Pancreas (tissue), 10 donors: ENCODE results near the gene GPX2. TPM values are rescaled to one million over a fixed set of nuclear protein-coding genes. Genes with fewer than 3 reads are reported as not detected.

Experiments used
- ATAC-seq, 4 donors: fragments of 200-7000 bp; cut with Tn5 transposase; one replicate each; pipeline versions ENCODE4 v1.8.0 to v1.9.1; 2020; ENCODE audit warnings: mild to moderate bottlenecking in 4 of 4, moderate library complexity in 4 of 4
- DNase-seq, 6 donors: peaks; one replicate each; pipeline ENCODE4 v3.0.0-alpha.2; 2020
- FAIRE-seq: peaks from 2 replicates; lab custom pipeline; 2012; peaks lifted over from hg19 to GRCh38; lab: Jason Lieb, UNC
- H3K27ac ChIP-seq, 4 donors: fragments of 200-600 bp; sonication (generic); 1 replicate in 3 of 4; 2 replicates in 1 of 4; pipeline versions ENCODE4 v1.5.0 to v1.8.0; 2020
- H3K27me3 ChIP-seq, 4 donors: fragments of 200-600 bp; one replicate each; pipeline ENCODE4 v1.8.0; 2021
- H3K36me3 ChIP-seq, 3 donors: fragments of 200-600 bp; sonication (generic) in 1 of 3; one replicate each; pipeline versions ENCODE4 v1.5.0 to v1.8.0; 2020 to 2021
- H3K4me1 ChIP-seq, 3 donors: fragments of 200-600 bp; one replicate each; pipeline ENCODE4 v1.8.0; 2021
- H3K4me3 ChIP-seq, 4 donors: fragments of 200-600 bp; sonication (generic) in 2 of 4; one replicate each; pipeline versions ENCODE4 v1.5.0 to v1.8.0; 2020 to 2021
- H3K9me3 ChIP-seq, 4 donors: fragments of 200-600 bp; one replicate each; pipeline ENCODE4 v1.8.0; 2021
- CTCF ChIP-seq, 4 donors: fragments of 200-600 bp; sonication (generic) in 3 of 4; IDR thresholded peaks; one replicate each; pipeline versions ENCODE4 v1.5.0 to v1.8.0; 2021; ENCODE audit warnings: antibody characterized with exemption in 4 of 4
- WGBS, 2 donors: extraction: QIAGEN DNeasy Blood & Tissue Kit; methylation state at CpG; one replicate each; pipeline ENCODE4 v1.1.7; 2013; 5-methylcytosine and 5-hydroxymethylcytosine counted together
- intact Hi-C, 3 donors: fragments of 100-400 bp; cut with DNase I; formaldehyde crosslinking; loops; one replicate each; pipeline versions ENCODE4 v1.11.1 to v1.14.2; 2022
- polyA plus RNA-seq, 2 donors: library from polyadenylated mRNA; stranded (reverse); fragments of 200-250 nt; gene quantifications; one replicate each; pipeline ENCODE4 v1.2.3, GENCODE V29; 2013
- total RNA-seq, 6 donors: library from RNA; stranded (reverse); fragmentation: NEBNext Ultra II Directional in 4 of 6; extraction: Animal tissue kit (Norgen Biotek cat#: 25700) in 4 of 6; gene quantifications; one replicate each; pipeline versions ENCODE4 v1.2.1 to v1.2.4, GENCODE V29; 2021 to 2023
- donor health status: healthy with polysubstance abuse.
- donor health status: DM: no; HTN: no; CAD: no; lungs with moderate emphysema.
- donor health status: DM: no; HTN: no; CAD: no.
- donor health status: control.
- donor health status: control.
- donor health status: Bipolar disorder and iron deficiency.
- donor health status: DM: yes; HTN: yes; CAD: no.
- donor health status: DM: no; HTN: no; CAD: no.
- donor health status: DM: no; HTN: no; CAD: no.
- donor health status: DM: yes; HTN: yes; CAD: no.

Gene GPX2
- total and polyA plus RNA-seq, 8 donors: 2.6 to 41.9 (median 11.1) TPM

DNA sequence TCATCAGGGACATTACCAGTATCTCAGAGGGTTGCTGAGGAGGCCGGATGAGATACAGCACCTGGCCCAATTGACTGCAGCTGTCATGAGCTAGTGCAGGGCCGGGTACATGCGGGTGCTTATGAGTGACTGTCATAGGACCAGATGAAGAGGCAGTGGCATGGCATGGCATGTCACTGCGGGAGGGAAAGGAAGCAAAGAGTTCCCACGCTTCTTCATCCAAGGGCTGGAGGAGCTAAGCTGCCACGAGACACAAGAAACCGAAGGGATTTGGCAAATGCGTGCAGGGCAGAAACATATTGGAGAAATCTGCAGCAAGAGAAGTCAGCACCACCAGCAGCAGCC, 10.7 kb upstream of the GPX2 start:
- DNase-seq (peak in 1 of 6 donors; percentile 35), ATAC-seq (no peak), FAIRE-seq (no peak)
- no peak for TF ChIP-seq CTCF (IDR thresholded peaks at IDR 0.05)
- Histone ChIP-seq H3K27me3 (no peaks in the 10 kb centered on the region), H3K4me1 (no peaks in the 10 kb centered on the region), H3K27ac (no peak overlapping the region), H3K36me3 (peaks cover 0 to 4% (median 0%) of the 10 kb centered on the region in 3 donors), H3K9me3 (no peaks in the 10 kb centered on the region), H3K4me3 (no peak overlapping the region)
- intact Hi-C loops: no loop called here
- WGBS, 2 donors: 93 to 94% methylated on average over 8 of the region's 8 CpGs

GRCh38 chr14:64952598-64953309, 10.2 kb upstream of the GPX2 start:
- Histone ChIP-seq H3K4me1 (no peaks in the 10 kb centered on the region), H3K27ac (no peak overlapping the region), H3K4me3 (no peak overlapping the region), H3K9me3 (no peaks in the 10 kb centered on the region), H3K36me3 (peaks cover 0 to 4% (median 0%) of the 10 kb centered on the region in 3 donors), H3K27me3 (no peaks in the 10 kb centered on the region)
- no peak for FAIRE-seq
- intact Hi-C loops: no loop called here
- peak in 1 of 6 donors; percentile 19 for DNase-seq
- TF ChIP-seq CTCF (IDR thresholded peaks at IDR 0.05): no peak
- WGBS, 2 donors: 83 to 86% methylated on average over 7 of the region's 7 CpGs
- peak in 1 of 4 donors; percentile 41 for ATAC-seq

GRCh38 chr14:64951724-64952123, 9.2 kb upstream of the GPX2 start:
- peak in 1 of 6 donors; percentile 27 for DNase-seq

GRCh38 chr14:64951291-64951690, 8.7 kb upstream of the GPX2 start:
- H3K27me3 ChIP-seq: no peaks in the 10 kb centered on the region

More at GRCh38 chr14:64951724-64952123, 9.2 kb upstream of the GPX2 start:
- ATAC-seq (no peak), FAIRE-seq (no peak)
- H3K27ac ChIP-seq: no peak overlapping the region
- no peaks in the 10 kb centered on the region for H3K27me3 ChIP-seq
- no peaks in the 10 kb centered on the region for H3K9me3 ChIP-seq
- intact Hi-C loops: no loop called here
- peaks cover 0 to 4% (median 0%) of the 10 kb centered on the region in 3 donors for H3K36me3 ChIP-seq
- H3K4me3 ChIP-seq: no peak overlapping the region
- TF ChIP-seq CTCF (IDR thresholded peaks at IDR 0.05): no peak
- no peaks in the 10 kb centered on the region for H3K4me1 ChIP-seq

More at GRCh38 chr14:64951291-64951690, 8.7 kb upstream of the GPX2 start:
- H3K9me3 ChIP-seq: no peaks in the 10 kb centered on the region
- ATAC-seq: no peak
- H3K4me1 ChIP-seq: no peaks in the 10 kb centered on the region
- no peak for FAIRE-seq
- H3K27ac ChIP-seq: no peak overlapping the region
- peaks cover 0 to 4% (median 0%) of the 10 kb centered on the region in 3 donors for H3K36me3 ChIP-seq
- 95 to 98% methylated on average over 8 of the region's 8 CpGs for WGBS, 2 donors
- intact Hi-C loops: no loop called here
- no peak overlapping the region for H3K4me3 ChIP-seq
- DNase-seq: peak in 1 of 6 donors; percentile 35
- TF ChIP-seq CTCF (IDR thresholded peaks at IDR 0.05): no peak
